Measurements from ENCODE around the gene NINJ1.

- TF ChIP-seq CTCF (IDR thresholded peaks at IDR 0.05) (no peak), POLR2A (IDR thresholded peaks at IDR 0.05) (no peak)
Observed at GRCh38 chr9:93121316-93122241, 12.5 kb downstream of the NINJ1 start.

Measured in Peyer's patch (tissue), 4 donors.